Stimulated activated CD4-positive, alpha-beta T cell treated with anti-CD3 and anti-CD28 coated beads, Interleukin-1b, Interleukin-23, amount 100 ng/mL, for 24 hours (primary cell): ENCODE results near the gene ROPN1B.
"Not testable (repeated sequence)": the region's sequence is repeated elsewhere in the genome, so short reads cannot be mapped to it uniquely, and the experiment has no call there.

Source experiments
- DNase-seq, 4 experiments: peaks; one replicate each; pipeline ENCODE4 v3.0.0-alpha.2; 2020; ENCODE audit warnings: low read depth in 4 of 4, low spot score in 1 of 4

Gene ROPN1B

GRCh38 chr3:125968701-125969592 is at the start of gene ROPN1B:
Gene ROPN1B, plus strand, starts transcription at chr3:125969178. Its CDS starts 2,877 bp downstream, at chr3:125972055.
- not testable (repeated sequence) for DNase-seq

- not testable (repeated sequence) for DNase-seq
Measured at GRCh38 chr3:125920191-125920590, 48.8 kb upstream of the ROPN1B start.

- not testable (repeated sequence) for DNase-seq
Measured at GRCh38 chr3:125920751-125921279, 48.2 kb upstream of the ROPN1B start.

GRCh38 chr3:125921712-125922111 is 47.3 kb upstream of the ROPN1B start:
- peak in 3 of 4 experiments; percentile 2 to 24 (median 19) for DNase-seq

GRCh38 chr3:125923324-125924115 is 45.5 kb upstream of the ROPN1B start:
- DNase-seq = not testable (repeated sequence)

GRCh38 chr3:125924276-125924675 is 44.7 kb upstream of the ROPN1B start:
- DNase-seq = not testable (repeated sequence)

DNA sequence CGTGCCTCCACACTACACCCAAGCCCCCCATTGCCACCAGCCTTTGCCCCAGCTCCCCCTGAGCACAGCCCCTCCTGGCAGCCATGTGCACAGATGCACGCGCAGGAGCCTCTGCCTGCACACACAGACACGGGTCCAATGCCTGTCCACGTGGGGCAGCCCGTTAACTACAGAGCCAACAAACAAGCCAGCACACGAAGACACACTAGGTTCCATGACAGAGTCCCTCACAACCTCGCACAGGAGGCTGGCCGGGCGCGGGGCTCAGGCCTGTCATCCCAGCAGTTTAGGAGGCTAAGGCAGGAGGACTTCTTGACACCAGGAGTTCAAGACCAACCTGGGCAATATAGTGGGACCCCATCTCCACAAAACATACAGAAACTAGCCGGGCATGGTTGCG is 43.3 kb upstream of the ROPN1B start:
- DNase-seq = not testable (repeated sequence)

GRCh38 chr3:125928771-125929545 is 40.0 kb upstream of the ROPN1B start:
- peak; percentile 25 to 51 (median 39) for DNase-seq

DNA sequence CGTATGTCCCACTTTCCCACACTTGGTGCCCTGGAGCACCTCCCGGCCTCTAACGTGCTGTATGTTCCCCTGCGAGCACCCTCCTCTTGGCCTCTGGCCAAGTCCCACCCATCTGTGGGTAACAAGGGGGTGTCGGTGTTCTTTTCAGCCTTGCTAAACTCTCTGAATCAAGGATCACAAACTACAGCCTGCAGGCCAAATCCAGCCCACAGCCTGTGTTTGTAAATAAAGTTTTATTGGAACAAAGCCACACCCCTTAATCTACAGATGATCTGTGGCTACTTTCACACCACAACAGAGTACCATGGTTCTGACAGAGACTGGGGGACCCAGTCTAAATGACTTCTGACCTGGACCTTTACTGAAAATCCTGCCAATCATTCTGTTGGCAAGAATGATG is 39.2 kb upstream of the ROPN1B start:
- DNase-seq = not testable (repeated sequence)

- not testable (repeated sequence) for DNase-seq
Measured at GRCh38 chr3:125931355-125931880, 37.6 kb upstream of the ROPN1B start.

DNA sequence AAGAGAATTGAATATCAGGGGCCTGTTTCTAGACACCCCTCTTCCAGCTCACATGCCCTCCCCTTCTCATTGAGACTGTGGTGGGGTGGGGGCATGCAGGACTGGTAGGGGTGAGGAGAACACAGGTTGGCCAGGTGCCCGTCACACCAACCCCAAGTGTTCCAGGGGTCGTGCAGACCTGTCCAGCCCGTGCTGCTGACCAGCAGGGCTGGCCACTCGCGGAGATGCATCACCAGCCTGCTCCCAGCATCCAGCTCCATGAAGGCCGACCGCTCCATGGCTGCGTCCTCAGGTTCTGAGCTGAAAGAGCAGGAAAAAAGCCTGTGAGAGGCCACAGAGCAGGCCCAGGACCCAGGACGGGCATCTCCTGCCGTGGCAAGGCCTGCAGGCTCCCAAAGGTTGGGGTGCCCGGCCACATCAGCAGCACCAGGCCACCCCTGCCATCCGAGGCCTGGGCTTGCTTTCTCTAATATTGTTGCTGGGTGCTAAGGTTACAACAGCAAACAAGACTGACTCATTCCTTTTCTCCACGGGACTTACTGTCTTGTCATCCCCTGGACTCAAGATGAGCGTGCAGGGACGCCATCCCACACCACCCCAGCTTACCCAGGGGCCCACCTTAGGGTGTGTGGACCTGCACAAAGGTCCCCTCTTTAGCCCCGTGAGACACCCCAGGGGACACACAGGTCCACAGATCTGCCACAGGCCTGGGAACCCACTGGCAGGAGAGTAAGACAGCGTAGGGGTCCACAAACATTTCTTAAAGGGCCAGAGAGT is 35.4 kb upstream of the ROPN1B start:
- DNase-seq = not testable (repeated sequence)

- not testable (repeated sequence) for DNase-seq
Measured at GRCh38 chr3:125935252-125935874, 33.6 kb upstream of the ROPN1B start.

DNA sequence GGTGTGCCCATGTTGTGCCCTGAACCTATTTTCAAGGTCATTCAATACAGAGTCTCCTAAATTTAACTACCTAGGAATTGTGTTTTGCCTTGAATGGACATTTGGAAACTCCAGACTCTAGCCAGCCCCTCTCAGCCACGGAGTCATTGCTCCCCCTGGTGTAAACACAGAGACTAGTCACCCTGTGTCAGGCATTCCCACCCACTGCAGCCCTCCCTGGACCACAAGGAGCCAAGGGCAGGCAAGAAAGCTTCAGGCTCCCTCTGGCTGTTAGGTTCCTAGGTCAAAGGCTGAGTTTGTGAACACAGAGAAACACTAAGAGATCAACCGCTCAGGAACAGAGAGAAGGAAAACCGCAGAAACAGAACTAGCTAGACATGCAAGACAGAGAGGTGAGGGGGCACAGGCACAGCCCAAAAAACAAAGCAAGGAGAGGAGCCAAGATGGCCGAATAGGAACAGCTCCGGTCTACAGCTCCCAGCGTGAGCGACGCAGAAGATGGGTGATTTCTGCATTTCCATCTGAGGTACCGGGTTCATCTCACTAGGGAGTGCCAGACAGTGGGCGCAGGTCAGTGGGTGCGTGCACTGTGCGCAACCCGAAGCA is 32.7 kb upstream of the ROPN1B start:
- not testable (repeated sequence) for DNase-seq

- not testable (repeated sequence) for DNase-seq
Measured at GRCh38 chr3:125936891-125937290, 32.1 kb upstream of the ROPN1B start.

GRCh38 chr3:125947806-125948205 is 21.2 kb upstream of the ROPN1B start:
- not testable (repeated sequence) for DNase-seq

GRCh38 chr3:125948901-125949300 is 20.1 kb upstream of the ROPN1B start:
- not testable (repeated sequence) for DNase-seq

DNA sequence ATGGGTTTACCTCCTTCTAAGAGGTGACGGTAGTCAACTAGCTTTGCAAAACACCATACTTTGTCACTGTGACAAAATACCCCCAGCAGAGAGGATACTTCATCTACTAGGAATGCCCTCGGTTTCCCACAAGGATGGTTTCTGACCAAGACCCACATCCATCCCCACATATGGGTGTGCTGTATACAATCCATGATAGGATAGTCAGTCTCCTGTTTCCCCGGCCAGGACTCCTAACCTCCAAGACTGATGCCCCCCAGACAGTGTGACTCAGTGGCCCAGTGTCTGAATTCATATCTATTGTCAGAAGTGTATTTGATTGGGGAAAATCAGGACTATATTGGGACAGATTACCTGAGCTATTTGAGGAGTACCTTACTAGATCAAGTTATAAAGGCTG is 17.8 kb upstream of the ROPN1B start:
- DNase-seq = not testable (repeated sequence)

DNA sequence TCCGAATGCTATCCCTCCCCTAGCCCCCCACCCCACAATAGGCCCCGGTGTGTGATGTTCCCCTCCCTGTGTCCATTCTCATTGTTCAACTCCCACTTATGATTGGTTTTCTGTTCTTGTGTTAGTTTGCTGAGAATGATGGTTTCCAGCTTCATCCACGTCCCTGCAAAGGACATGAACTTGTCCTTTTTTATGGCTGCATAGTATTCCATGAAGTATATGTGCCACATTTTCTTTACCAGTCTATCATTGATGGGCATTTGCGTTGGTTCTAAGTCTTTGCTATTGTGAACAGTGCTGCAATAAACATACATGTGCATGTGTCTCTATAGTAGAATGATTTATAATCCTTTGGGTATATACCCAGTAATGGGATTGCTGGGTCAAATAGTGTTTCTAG is 12.0 kb upstream of the ROPN1B start:
- DNase-seq = not testable (repeated sequence)
